GM18858 (cell line): ENCODE results near the gene ARL16.

Experiments
- ATAC-seq: cut with Tn5 transposase; IDR thresholded peaks from one replicate; pipeline ENCODE4 v1.9.1; 2021; ENCODE audit not compliant: unreplicated experiment

ARL16 gene

GRCh38 chr17:81683584-81684441 is at the start of gene ARL16, which contains the start of gene HGS:
TSS of gene ARL16 (minus strand) at chr17:81683797. CDS start at chr17:81683753, 44 bp downstream.
TSS of gene HGS (plus strand) at chr17:81684011. CDS start at chr17:81684067, 56 bp downstream.
- peak; percentile 86 for ATAC-seq

- no peak for ATAC-seq
Observed at GRCh38 chr17:81727324-81728031, 43.9 kb upstream of the ARL16 start.

GRCh38 chr17:81726004-81726403 is 42.4 kb upstream of the ARL16 start:
- ATAC-seq: no peak

- ATAC-seq: no peak
Observed at GRCh38 chr17:81725439-81725838, 41.8 kb upstream of the ARL16 start.

- no peak for ATAC-seq
Observed at GRCh38 chr17:81723651-81724209, 40.1 kb upstream of the ARL16 start.

- ATAC-seq: no peak
Observed at GRCh38 chr17:81722184-81723120, 38.9 kb upstream of the ARL16 start.

- no peak for ATAC-seq
Observed at GRCh38 chr17:81720267-81721071, 36.9 kb upstream of the ARL16 start.

GRCh38 chr17:81719410-81720266 is 36.0 kb upstream of the ARL16 start:
- no peak for ATAC-seq

GRCh38 chr17:81717766-81718089 is 34.1 kb upstream of the ARL16 start:
- ATAC-seq: no peak

GRCh38 chr17:81717049-81717765 is 33.6 kb upstream of the ARL16 start:
- ATAC-seq: no peak

GRCh38 chr17:81716674-81716996 is 33.0 kb upstream of the ARL16 start:
- ATAC-seq: no peak

- no peak for ATAC-seq
Observed at GRCh38 chr17:81715872-81716673, 32.5 kb upstream of the ARL16 start.

GRCh38 chr17:81715107-81715871 is 31.7 kb upstream of the ARL16 start:
- ATAC-seq: no peak

GRCh38 chr17:81714412-81715106 is 31.0 kb upstream of the ARL16 start:
- ATAC-seq: no peak

- no peak for ATAC-seq
Observed at GRCh38 chr17:81713556-81714411, 30.2 kb upstream of the ARL16 start.
